HG02763 (cell line): ENCODE data around the gene IGIP.

ENCODE experiments used
- ATAC-seq: cut with Tn5 transposase; IDR thresholded peaks from one replicate; pipeline ENCODE4 v1.9.1; 2021; ENCODE audit warnings: mild to moderate bottlenecking, moderate library complexity; ENCODE audit not compliant: unreplicated experiment

The IGIP gene

GRCh38 chr5:140125637-140126036 lies at the start of gene IGIP:
TSS of gene IGIP (plus strand) at chr5:140125937. CDS start at chr5:140128477, 2,540 bp downstream.
- ATAC-seq: no peak

- no peak for ATAC-seq
Measured at GRCh38 chr5:140076142-140076541, 49.6 kb upstream of the IGIP start.

DNA sequence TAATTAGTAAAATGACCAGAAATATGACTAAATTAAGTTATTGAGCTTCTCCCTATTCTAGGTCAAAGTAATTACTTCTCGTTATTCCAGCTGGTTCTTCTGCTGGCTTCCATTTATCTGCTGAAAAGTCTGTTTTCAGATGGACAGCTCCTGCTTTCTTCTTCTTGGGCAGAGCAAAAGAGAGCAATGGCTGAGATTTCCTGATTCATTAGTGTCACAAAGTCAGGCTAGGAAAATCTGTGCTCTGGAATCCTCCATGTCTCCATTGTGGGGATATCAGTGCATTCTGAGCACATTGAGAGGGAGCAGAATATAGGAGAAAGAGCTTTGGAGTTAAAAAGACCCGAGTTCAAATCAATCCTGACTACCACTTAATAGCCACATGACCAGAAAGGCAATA lies 48.9 kb upstream of the IGIP start:
- ATAC-seq: no peak

DNA sequence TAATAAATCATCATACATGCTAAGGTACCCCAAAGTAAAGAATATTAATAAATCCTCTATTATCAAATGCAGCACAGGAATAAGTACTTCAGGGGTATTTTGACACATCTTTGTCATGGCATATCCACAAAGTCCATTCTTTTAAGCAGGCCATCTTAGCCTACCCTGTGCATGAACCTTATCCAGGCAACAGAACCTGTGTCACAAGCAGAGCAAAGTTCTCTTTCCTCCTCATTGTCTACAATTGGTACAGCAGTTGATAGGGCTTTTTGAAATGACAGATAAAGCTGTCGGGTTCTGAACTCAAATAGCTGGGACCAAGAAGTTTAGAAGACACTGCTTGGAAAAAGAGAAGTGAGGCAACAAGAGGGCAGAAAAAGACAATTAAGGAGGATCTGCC lies 42.6 kb upstream of the IGIP start:
- ATAC-seq: no peak

DNA sequence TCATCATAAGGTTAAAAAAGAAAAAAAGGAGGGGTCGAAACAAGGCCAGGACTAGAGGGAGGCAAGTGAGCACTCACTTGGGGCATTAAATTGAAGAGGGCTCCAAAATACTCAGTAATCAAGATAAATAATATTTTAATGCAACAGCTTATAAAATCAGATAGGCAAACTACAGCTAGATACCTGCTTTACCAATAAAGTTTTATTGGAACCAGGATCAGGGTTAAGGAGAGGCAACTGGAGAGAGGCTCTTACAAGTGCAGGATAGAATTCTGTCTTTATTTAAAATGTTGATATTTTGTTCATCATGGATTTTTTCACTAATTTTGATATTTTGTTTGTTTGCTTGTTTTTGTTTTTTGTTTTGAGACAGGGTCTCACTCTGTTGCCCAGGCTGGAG lies 42.1 kb upstream of the IGIP start:
- no peak for ATAC-seq

DNA sequence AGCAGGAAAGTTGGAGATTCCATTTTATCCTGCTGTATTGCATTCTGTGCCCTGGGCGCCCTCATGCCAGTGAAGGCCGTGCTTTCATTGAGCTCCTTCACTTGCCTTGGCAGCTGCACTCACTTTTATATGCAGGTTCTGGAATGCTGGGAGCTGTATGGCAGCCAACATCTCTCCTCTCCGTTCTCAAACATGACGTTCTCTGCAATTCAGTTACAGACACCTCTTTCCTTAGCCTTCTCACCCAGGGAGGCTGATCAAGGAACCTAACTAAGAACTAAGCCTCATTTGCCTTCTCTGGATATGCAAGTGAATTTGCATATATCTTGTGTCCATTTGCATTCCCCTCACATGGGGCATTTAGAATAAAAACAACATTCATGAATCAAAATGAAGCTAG lies 41.2 kb upstream of the IGIP start:
- no peak for ATAC-seq

- ATAC-seq: no peak
Measured at GRCh38 chr5:140090251-140090650, 35.5 kb upstream of the IGIP start.

DNA sequence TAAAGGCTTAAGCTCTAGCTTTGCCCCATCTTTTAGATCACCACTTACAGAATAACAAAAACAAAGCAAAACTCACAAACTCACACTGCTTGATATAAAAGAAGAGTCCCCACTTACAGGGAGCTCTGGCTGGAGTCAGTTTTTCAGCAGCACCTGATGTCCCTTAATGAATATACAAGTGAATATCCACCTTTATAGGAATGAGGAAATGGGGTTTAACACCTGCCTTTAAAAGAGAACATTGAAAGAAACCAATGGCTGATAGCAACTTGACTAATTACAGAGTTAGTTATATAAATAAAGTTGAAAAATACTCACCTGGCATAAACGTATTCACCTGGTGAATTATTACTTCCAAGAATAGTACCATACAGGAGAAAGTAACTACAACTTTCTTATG lies 32.6 kb upstream of the IGIP start:
- no peak for ATAC-seq

- ATAC-seq: no peak
Measured at GRCh38 chr5:140093866-140094265, 31.9 kb upstream of the IGIP start.

DNA sequence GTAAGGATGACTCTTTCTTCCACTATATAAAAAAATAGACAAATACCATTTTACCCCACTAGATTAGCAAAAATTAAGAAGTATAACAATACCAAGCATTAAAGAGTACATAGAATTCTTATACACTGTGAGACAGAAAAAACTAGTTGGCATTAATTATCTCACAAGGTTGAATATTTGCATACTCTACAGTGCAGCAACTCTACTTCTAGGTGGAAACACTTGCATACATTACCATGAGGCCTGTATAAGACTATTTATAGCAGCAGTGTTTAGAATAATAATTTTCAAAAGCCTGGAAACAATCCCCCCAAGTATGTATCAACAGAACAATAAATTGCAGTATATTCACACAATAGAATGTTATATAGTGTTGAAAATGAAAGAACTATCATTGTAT lies 30.8 kb upstream of the IGIP start:
- no peak for ATAC-seq

GRCh38 chr5:140101179-140101578 lies 24.6 kb upstream of the IGIP start:
- ATAC-seq: no peak

GRCh38 chr5:140103154-140103553 lies 22.6 kb upstream of the IGIP start:
- ATAC-seq: no peak

DNA sequence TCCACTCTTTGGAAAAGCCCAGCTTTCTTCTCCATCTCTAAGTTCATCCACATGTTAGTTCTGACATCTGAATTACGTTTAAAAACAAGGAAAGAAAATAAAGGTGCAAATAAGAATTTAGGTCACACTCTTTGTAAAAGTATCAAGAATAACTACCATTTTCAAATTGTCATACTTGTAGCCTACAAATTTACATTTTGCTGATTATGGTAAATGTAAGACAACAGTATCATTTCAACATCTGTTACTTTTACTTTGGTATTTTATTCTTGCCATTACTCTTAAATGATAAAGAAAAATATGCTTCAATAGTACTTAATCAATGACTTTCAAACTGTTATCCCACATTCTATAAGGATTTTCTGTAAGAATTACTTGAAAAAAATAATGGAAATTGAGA lies 21.6 kb upstream of the IGIP start:
- no peak for ATAC-seq

DNA sequence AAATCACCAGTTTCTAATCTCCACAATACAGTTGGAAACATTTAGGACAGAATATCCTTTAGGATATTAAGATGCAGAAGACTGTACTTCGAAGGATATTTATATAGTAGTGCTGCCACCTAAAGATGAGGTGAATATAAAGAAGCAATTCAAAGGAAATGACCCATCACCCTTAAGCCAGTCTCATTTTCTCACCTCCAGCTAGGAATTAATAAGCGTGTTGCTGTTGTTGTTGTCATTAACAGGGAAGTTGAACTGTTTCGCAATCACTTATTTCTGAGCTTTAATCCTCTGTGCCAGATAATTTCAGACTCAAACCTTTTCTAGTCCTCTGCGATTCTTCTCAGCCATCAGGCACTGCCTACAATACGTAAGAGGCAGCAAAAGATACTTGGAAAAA lies 19.6 kb upstream of the IGIP start:
- ATAC-seq: no peak

DNA sequence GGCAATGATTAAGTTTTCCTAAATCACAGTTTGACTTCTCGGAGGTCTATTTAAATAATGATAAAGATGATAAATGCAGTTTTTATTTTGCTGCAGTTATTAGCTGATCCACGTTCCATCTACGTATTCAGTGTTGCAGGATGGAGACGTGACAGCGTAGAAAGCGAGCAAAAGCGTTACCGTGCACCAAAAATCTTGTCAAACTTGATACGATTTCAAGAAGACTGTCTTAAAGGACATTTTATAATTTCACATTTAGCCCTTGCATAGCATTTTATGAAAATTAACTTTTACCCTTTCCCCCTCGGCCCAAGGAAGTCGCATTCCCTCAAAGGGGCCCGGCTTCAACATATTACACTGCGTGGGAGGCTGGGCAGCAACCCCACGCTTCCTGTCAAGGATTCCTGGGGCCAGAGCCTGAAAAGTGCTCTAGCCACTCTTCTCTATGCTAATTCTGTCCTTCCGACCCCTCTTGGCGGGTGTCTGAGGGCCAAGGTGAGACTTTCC lies 18.9 kb upstream of the IGIP start:
- no peak for ATAC-seq

- ATAC-seq: peak; percentile 89
Measured at GRCh38 chr5:140107312-140108092, 18.2 kb upstream of the IGIP start.

GRCh38 chr5:140108093-140109017 lies 17.4 kb upstream of the IGIP start:
- no peak for ATAC-seq

GRCh38 chr5:140109018-140109758 lies 16.5 kb upstream of the IGIP start:
- no peak for ATAC-seq

- no peak for ATAC-seq
Measured at GRCh38 chr5:140109759-140110645, 15.7 kb upstream of the IGIP start.

- no peak for ATAC-seq
Measured at GRCh38 chr5:140110646-140110957, 15.1 kb upstream of the IGIP start.
